Endodermal cell (in vitro differentiated cells): ENCODE measurements around the gene SH2B2. TPM values are rescaled to one million over a fixed set of nuclear protein-coding genes. Genes with fewer than 3 reads are reported as not detected.

ENCODE experiments used
- DNase-seq: peaks from one replicate; pipeline ENCODE4 v3.0.0-alpha.2; 2017
- H3K27ac ChIP-seq: 2 replicates; pipeline ENCODE4 v1.5.1; 2013; ENCODE audit warnings: mild to moderate bottlenecking, low read depth, low read length, moderate library complexity
- H3K27me3 ChIP-seq: 2 replicates; pipeline ENCODE4 v1.6.1; 2013; ENCODE audit warnings: mild to moderate bottlenecking, low read length, moderate library complexity; ENCODE audit not compliant: insufficient read depth, control insufficient read depth, poor library complexity, severe bottlenecking
- H3K36me3 ChIP-seq: 2 replicates; pipeline ENCODE4 v1.7.0; 2013; ENCODE audit warnings: mild to moderate bottlenecking, low read length, moderate library complexity; ENCODE audit not compliant: control insufficient read depth, insufficient read depth
- H3K4me1 ChIP-seq: one replicate; pipeline ENCODE4 v1.7.0; 2013; ENCODE audit warnings: low read length; ENCODE audit not compliant: control insufficient read depth, insufficient read depth
- H3K4me3 ChIP-seq: 2 replicates; pipeline ENCODE4 v1.5.1; 2013; ENCODE audit warnings: mild to moderate bottlenecking, low read length, moderate library complexity
- H3K9ac ChIP-seq: 2 replicates; pipeline ENCODE4 v1.6.1; 2013; ENCODE audit warnings: mild to moderate bottlenecking, low read length, moderate library complexity; ENCODE audit not compliant: poor library complexity, severe bottlenecking; ENCODE audit errors: extremely low read depth
- H3K9me3 ChIP-seq: 2 replicates; pipeline ENCODE4 v1.6.1; 2013; ENCODE audit warnings: mild to moderate bottlenecking, low read length, moderate library complexity; ENCODE audit not compliant: control insufficient read depth
- H3K27ac Mint-ChIP-seq: 2 replicates; pipeline ENCODE4 v1.8.0; 2020; ENCODE audit warnings: mixed read lengths
- H3K27me3 Mint-ChIP-seq: 2 replicates; pipeline ENCODE4 v1.8.0; 2021; ENCODE audit warnings: mild to moderate bottlenecking, mixed read lengths; ENCODE audit not compliant: insufficient read depth
- H3K36me3 Mint-ChIP-seq: 2 replicates; pipeline ENCODE4 v1.8.0; 2020; ENCODE audit warnings: low read depth, mixed read lengths
- H3K4me1 Mint-ChIP-seq: 2 replicates; pipeline ENCODE4 v1.8.0; 2020; ENCODE audit warnings: mixed read lengths
- H3K4me3 Mint-ChIP-seq: 2 replicates; pipeline ENCODE4 v1.8.0; 2020; ENCODE audit warnings: mild to moderate bottlenecking, moderate library complexity, mixed read lengths
- H3K9me3 Mint-ChIP-seq: 2 replicates; pipeline ENCODE4 v1.8.0; 2020; ENCODE audit warnings: mild to moderate bottlenecking, mixed read lengths
- CTCF ChIP-seq: fragments of 200-600 bp; sonication (generic); conservative IDR thresholded peaks from 2 replicates; pipeline ENCODE4 v1.5.0; 2021; ENCODE audit warnings: antibody characterized with exemption, mild to moderate bottlenecking
- whole genome bisulfite sequencing, 2 experiments: methylation state at CpG; one replicate each; pipeline versions ENCODE4 v1.1.5 to v1.1.7; 2013; ENCODE audit warnings: missing lambda C conversion rate in 2 of 2, mixed read lengths in 1 of 2; ENCODE audit not compliant: insufficient coverage in 1 of 2, insufficient read length in 1 of 2; 5-methylcytosine and 5-hydroxymethylcytosine counted together
- total RNA-seq, 2 donors: library from RNA; stranded (reverse); fragmentation: NEBNext Ultra II Directional in 1 of 2; extraction: Animal tissue kit (Norgen Biotek cat#: 25700) in 1 of 2; gene quantifications; 2 replicates in 1 of 2; 3 replicates in 1 of 2; pipeline ENCODE4 v1.2.1, GENCODE V29; 2021

Gene SH2B2
- total RNA-seq, 2 donors from 2014 or later, result 8.0 to 8.7 TPM

- Histone ChIP-seq H3K27ac (no peak overlapping the region), H3K27me3 (no peaks in the 10 kb centered on the region), H3K36me3 (no peaks in the 10 kb centered on the region), H3K4me3 (no peak overlapping the region), H3K9me3 (no peaks in the 10 kb centered on the region), H3K4me1 (no peaks in the 10 kb centered on the region), H3K9ac (no peak overlapping the region)
- H3K4me3 Mint-ChIP-seq, result no peak overlapping the region
- no peaks in the 10 kb centered on the region for H3K27me3 Mint-ChIP-seq
- H3K9me3 Mint-ChIP-seq, result no peaks in the 10 kb centered on the region
- DNase-seq, result no peak
- no peak overlapping the region for H3K27ac Mint-ChIP-seq
- peaks cover 2% of the 10 kb centered on the region for H3K4me1 Mint-ChIP-seq
- H3K36me3 Mint-ChIP-seq, result no peaks in the 10 kb centered on the region
- 87 to 92% methylated on average over 2 to 10 of the region's 10 CpGs for WGBS, 2 experiments
- no peak for TF ChIP-seq CTCF
These were observed 8.8 kb upstream of the SH2B2 start for GRCh38 chr7:102277901-102278300.

- H3K27me3 ChIP-seq, result no peaks in the 10 kb centered on the region
- DNase-seq, result peak; percentile 91
- TF ChIP-seq CTCF, result peak; percentile 96
- H3K27ac ChIP-seq, result no peak overlapping the region
- no peaks in the 10 kb centered on the region for H3K36me3 ChIP-seq
- no peak overlapping the region for H3K27ac Mint-ChIP-seq
- 68 to 70% methylated on average over 2 to 23 of the region's 23 CpGs for WGBS, 2 experiments
- no peaks in the 10 kb centered on the region for H3K36me3 Mint-ChIP-seq
- peaks cover 2% of the 10 kb centered on the region for H3K4me1 Mint-ChIP-seq
- H3K4me3 ChIP-seq, result no peak overlapping the region
- H3K4me1 ChIP-seq, result no peaks in the 10 kb centered on the region
- no peaks in the 10 kb centered on the region for H3K9me3 Mint-ChIP-seq
- H3K27me3 Mint-ChIP-seq, result peaks cover under 1% of the 10 kb centered on the region
- H3K9ac ChIP-seq, result no peak overlapping the region
- no peaks in the 10 kb centered on the region for H3K9me3 ChIP-seq
- H3K4me3 Mint-ChIP-seq, result no peak overlapping the region
These were observed 6.9 kb upstream of the SH2B2 start for GRCh38 chr7:102279537-102280400.

- Histone ChIP-seq H3K4me3 (no peak overlapping the region), H3K27me3 (no peaks in the 10 kb centered on the region), H3K36me3 (no peaks in the 10 kb centered on the region), H3K27ac (no peak overlapping the region), H3K9me3 (no peaks in the 10 kb centered on the region), H3K9ac (no peak overlapping the region), H3K4me1 (no peaks in the 10 kb centered on the region)
- Mint-ChIP-seq H3K27me3 (peaks cover 5% of the 10 kb centered on the region), H3K4me3 (no peak overlapping the region), H3K4me1 (peaks cover 2% of the 10 kb centered on the region), H3K27ac (no peak overlapping the region), H3K9me3 (no peaks in the 10 kb centered on the region), H3K36me3 (no peaks in the 10 kb centered on the region)
- TF ChIP-seq CTCF, result no peak
- WGBS, 2 experiments, result 89 to 93% methylated on average over 1 to 5 of the region's 5 CpGs
- DNase-seq, result no peak
These were observed 6.1 kb upstream of the SH2B2 start for GRCh38 chr7:102280521-102280920.
